ENCODE results near the gene DHX8. TPM values are rescaled to one million over a fixed set of nuclear protein-coding genes. Genes with fewer than 3 reads are reported as not detected.

DHX8 gene
- total and polyA plus RNA-seq, 2 of the 4 experiments (the other 2 are of a cell fraction): 21.8 to 50.0 TPM

DNA sequence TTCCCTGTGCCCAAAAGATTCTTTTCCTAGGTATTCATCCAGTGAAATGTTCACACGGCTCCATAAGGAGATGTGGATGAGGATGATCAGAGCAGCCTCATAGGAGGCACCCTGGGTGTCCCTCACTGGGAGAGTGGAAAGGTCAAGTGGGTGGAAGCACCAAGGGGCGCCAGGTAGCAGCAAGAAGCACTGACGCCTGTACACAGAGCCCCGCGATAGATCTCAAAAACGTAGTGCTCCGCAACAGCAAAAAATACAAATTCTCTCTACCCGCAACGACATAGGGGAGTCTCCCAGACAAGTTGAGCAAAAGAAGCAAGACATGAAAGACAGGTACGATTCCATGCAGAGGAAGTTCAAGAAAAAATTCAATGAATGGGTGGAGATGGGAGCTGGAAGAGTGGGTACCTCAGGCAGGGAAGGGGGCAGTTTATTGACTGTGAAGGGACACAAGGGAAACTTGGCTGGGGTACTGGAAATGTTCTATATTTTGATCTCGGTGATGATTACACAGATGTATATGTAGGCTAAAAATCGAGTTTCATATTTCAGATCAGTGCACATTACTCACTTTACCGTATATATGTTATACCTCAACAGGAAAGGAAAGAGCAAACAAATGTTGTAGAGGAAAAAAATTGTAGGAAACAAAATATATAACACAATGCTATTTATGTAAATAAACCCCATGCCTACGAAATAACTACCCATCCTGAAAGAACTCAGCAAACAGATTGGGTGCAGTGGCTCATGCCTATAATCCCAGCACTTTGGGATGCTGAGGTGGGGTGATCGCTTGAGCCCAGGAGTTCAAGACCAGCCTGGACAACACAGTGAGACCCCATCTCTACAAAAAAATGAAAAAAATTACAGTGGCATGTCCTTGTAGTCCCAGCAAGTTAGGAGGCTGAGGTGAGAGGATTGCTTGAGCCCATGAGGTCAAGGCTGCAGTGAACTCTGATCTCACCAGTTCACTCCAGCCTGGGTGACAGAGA, 80.1 kb downstream of the DHX8 start (continued):
- TF ChIP-seq RFX5 (IDR thresholded peaks at IDR 0.05; ENCODE audit: low read depth, low read length) (no peak), FOS (IDR thresholded peaks at IDR 0.05; ENCODE audit: low read depth, low read length) (no peak)

DNA sequence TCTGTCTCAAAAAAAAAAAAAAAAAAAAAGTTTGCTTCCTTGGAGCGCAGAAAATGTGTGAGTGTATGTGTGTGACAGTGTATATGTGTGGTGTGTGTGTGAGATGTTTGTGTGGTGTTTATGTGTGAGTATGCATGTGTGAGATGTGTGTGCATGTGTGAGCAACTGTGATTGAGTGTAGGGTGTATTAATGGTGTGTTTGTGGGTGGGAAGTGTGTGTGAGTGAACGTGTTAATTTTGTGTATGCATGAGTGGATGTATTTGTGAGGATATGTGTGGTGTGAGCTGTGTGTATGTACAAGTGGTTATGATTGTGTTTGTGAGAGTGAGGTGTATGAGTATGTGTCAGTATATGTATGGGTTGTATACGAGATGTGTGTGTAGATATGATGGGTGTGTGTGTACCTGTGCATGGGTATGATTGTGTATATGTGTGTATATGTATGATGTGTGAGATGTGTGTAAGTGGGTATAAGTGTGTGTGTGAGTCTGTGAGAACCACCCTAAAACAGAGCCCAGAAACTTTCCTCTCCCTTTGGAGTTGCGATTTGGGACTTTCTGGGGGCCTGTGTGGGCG, 84.8 kb downstream of the DHX8 start:
- Histone ChIP-seq H4K20me1 (ENCODE audit: insufficient read depth, low read length) (peaks cover 3% of the 10 kb centered on the region; the same call in 1 of the 2 replicates), H3K9ac (ENCODE audit: low read depth, low read length) (no peak overlapping the region), H3K18ac (ENCODE audit: low read depth, low read length) (no peak overlapping the region), H3K14ac (replicated peaks; ENCODE audit: low read depth, low read length) (no peak overlapping the region), H4K91ac (ENCODE audit: insufficient read depth, low read depth, low read length) (no peak overlapping the region), H3K4me1 (ENCODE audit: control insufficient read depth, insufficient read depth, low read length) (peaks cover 2% of the 10 kb centered on the region), H2AK5ac (ENCODE audit: low read depth, low read length) (no peak overlapping the region; the same call in 1 of the 2 replicates), H3K36me3 (ENCODE audit: control insufficient read depth, insufficient read depth, low read length) (no peaks in the 10 kb centered on the region), H2BK15ac (ENCODE audit: low read depth, low read length) (no peak overlapping the region), H3K27ac (ENCODE audit: insufficient read depth, low read length) (no peak overlapping the region), H3K23ac (ENCODE audit: low read depth, low read length) (no peak overlapping the region), H4K8ac (ENCODE audit: low read depth in 2 of 2, low read length in 2 of 2) (no peak overlapping the region), H2BK20ac (ENCODE audit: low read depth, low read length) (no peak overlapping the region), H3K9me1 (ENCODE audit: insufficient read depth, low read length) (peaks cover 4% of the 10 kb centered on the region), H3K56ac (ENCODE audit: extremely low read depth, insufficient read depth, low read length) (no peak overlapping the region), H2AK9ac (replicated peaks; ENCODE audit: low read depth, low read length, poor library complexity) (no peak overlapping the region), H2BK120ac (ENCODE audit: low read depth, low read length) (no peak overlapping the region), H2BK5ac (ENCODE audit: low read depth, low read length, poor library complexity, severe bottlenecking) (peak overlapping the region; percentile 37), H4K5ac (ENCODE audit: low read depth, low read length) (no peak overlapping the region), H3K27me3 (ENCODE audit: control insufficient read depth, insufficient read depth, low read length) (no peaks in the 10 kb centered on the region), H3K9me3 (ENCODE audit: control insufficient read depth, insufficient read depth, low read length) (no peaks in the 10 kb centered on the region), H3K4me3 (ENCODE audit: insufficient read depth, low read depth, low read length) (no peak overlapping the region), H3K79me1 (ENCODE audit: low read depth in 1 of 2, low read length in 2 of 2) (no peaks in the 10 kb centered on the region), H3K4me2 (ENCODE audit: low read depth, low read length) (no peak overlapping the region), H2AFZ (replicated peaks; ENCODE audit: low read length, poor library complexity) (no peak overlapping the region), H3K4ac (ENCODE audit: low read depth, low read length) (no peak overlapping the region)
- dilution Hi-C loops (cut with HindIII; ENCODE audit: low sequenced_read_pairs, unreplicated experiment): no loop called here
- BruUV-seq (replicated peaks): no TSS peak
- no peak for ATAC-seq (ENCODE audit: low read depth)
- DNase-seq: no peak
- in situ Hi-C loops (cut with MboI; ENCODE audit: low sequenced_read_pairs): no loop called here
- POLR2A ChIA-PET (ENCODE audit: unreplicated experiment): no interaction called here
- CTCF ChIA-PET: no interaction called here
- WGBS, 2 experiments (ENCODE audit: extremely low coverage in 2 of 2, insufficient read length in 1 of 2): 73 to 100% methylated on average over 1 to 2 of the region's 5 CpGs
- intact Hi-C loops (cut with micrococcal nuclease): no loop called here
- TF ChIP-seq, protein P1, sequence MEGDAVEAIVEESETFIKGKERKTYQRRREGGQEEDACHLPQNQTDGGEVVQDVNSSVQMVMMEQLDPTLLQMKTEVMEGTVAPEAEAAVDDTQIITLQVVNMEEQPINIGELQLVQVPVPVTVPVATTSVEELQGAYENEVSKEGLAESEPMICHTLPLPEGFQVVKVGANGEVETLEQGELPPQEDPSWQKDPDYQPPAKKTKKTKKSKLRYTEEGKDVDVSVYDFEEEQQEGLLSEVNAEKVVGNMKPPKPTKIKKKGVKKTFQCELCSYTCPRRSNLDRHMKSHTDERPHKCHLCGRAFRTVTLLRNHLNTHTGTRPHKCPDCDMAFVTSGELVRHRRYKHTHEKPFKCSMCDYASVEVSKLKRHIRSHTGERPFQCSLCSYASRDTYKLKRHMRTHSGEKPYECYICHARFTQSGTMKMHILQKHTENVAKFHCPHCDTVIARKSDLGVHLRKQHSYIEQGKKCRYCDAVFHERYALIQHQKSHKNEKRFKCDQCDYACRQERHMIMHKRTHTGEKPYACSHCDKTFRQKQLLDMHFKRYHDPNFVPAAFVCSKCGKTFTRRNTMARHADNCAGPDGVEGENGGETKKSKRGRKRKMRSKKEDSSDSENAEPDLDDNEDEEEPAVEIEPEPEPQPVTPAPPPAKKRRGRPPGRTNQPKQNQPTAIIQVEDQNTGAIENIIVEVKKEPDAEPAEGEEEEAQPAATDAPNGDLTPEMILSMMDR (conservative IDR thresholded peaks at IDR 0.05; ENCODE audit: low read depth, low read length): no peak
- TF ChIP-seq MAFK (IDR thresholded peaks at IDR 0.05; ENCODE audit: low read depth, low read length): no peak
- TF ChIP-seq RAD21 (IDR thresholded peaks at IDR 0.05; ENCODE audit: low read length): no peak
- TF ChIP-seq MXI1 (IDR thresholded peaks at IDR 0.05; ENCODE audit: borderline replicate concordance, low read depth, low read length): no peak
- TF ChIP-seq MAZ (IDR thresholded peaks at IDR 0.05; ENCODE audit: borderline replicate concordance, low read depth, low read length): no peak
- TF ChIP-seq, protein P2, sequence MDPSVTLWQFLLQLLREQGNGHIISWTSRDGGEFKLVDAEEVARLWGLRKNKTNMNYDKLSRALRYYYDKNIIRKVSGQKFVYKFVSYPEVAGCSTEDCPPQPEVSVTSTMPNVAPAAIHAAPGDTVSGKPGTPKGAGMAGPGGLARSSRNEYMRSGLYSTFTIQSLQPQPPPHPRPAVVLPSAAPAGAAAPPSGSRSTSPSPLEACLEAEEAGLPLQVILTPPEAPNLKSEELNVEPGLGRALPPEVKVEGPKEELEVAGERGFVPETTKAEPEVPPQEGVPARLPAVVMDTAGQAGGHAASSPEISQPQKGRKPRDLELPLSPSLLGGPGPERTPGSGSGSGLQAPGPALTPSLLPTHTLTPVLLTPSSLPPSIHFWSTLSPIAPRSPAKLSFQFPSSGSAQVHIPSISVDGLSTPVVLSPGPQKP (IDR thresholded peaks at IDR 0.05; ENCODE audit: borderline replicate concordance, low read depth, low read length): no peak
- no peak for TF ChIP-seq SMC3 (IDR thresholded peaks at IDR 0.05; ENCODE audit: low read depth, low read length)
- no peak for TF ChIP-seq CEBPB (IDR thresholded peaks at IDR 0.05; ENCODE audit: low read depth, low read length)
- TF ChIP-seq RFX5 (IDR thresholded peaks at IDR 0.05; ENCODE audit: low read depth, low read length): no peak
- TF ChIP-seq POLR2A (IDR thresholded peaks at IDR 0.05; ENCODE audit: low read depth, low read length): no peak
- no peak for TF ChIP-seq RCOR1 (IDR thresholded peaks at IDR 0.05; ENCODE audit: insufficient replicate concordance, low read length)
